ENCODE data around the gene EIF4G3.

- TF ChIP-seq CTCF (IDR thresholded peaks at IDR 0.05) = no peak
- TF ChIP-seq POLR2A (IDR thresholded peaks at IDR 0.05) = no peak
These were observed 12.7 kb upstream of the EIF4G3 start for GRCh38 chr1:21189421-21189820.
